ENCODE data around the gene USP16.

The USP16 gene

GRCh38 chr21:29082046-29082815, 57.8 kb downstream of the USP16 start:
- DNase-seq (ENCODE audit: low spot score) = no peak
- FAIRE-seq = peak; percentile 93

DNA sequence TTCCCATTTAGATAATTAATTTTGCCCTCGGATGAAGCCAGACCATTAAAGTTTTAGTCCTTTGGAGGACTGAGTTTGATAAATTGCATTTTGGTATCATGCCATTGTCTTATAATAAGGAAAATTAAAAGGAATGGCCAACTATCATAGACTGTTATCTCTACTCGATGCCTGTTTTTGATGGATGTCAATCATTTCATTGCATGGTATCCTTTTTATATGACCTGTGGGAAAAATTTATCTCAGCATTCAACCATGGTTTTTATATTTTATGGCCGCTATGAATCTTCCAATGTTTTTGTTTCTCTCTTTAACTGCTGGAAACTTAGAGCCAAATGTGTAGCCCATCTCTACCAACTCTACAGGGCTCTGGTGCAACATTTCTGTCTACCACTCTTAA, 58.8 kb downstream of the USP16 start:
- FAIRE-seq (no peak), DNase-seq (ENCODE audit: low spot score) (no peak)

DNA sequence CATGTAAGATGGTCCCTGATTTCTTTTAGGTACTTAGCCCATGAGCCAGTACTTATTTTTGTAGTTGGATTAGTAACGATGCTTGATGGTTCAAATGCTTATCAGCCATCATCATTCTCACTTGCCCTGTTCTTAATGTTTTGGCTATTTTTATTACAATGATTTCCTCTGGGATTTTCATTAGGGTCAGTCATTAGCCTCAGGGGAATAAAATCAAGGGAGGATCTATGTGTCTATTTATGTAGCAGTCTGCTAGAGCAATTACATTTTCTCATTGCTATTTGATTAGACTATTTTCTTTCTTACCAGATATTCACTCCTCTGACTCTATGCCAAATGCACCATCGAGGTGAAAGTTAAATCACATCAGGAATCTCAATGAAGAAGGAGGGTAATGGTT, 59.9 kb downstream of the USP16 start:
- no peak for DNase-seq (ENCODE audit: low spot score)
- no peak for FAIRE-seq

DNA sequence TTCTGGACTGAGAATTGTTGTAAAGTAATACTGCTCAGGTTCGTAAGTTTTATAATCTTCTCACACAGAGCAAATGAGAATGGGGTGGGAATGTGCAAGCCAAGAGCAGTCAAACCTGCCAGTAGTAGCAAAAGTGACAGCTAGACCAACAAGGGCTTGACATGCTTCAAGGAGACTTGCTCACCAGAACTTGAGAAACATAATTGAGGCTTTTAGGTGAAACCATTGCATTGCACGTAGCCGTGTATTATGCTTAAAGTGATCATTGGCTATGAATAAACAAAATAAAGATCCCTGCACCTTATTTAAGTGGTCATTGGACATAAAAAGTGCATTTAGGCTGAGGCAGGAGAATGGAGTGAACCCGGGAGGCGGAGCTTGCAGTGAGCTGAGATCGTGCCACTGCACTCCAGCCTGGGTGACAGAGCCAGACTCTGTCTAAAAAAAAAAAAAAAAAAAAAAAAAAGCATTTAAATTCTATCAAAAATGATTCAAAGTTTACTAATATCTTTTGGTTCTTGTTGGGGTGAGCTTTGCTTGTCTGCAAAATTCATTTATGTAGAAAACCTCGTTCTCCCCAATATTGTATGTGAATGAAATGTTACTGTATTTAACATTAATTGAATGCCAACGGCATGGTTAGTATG, 60.8 kb downstream of the USP16 start:
- DNase-seq (ENCODE audit: low spot score) (no peak), FAIRE-seq (no peak)

DNA sequence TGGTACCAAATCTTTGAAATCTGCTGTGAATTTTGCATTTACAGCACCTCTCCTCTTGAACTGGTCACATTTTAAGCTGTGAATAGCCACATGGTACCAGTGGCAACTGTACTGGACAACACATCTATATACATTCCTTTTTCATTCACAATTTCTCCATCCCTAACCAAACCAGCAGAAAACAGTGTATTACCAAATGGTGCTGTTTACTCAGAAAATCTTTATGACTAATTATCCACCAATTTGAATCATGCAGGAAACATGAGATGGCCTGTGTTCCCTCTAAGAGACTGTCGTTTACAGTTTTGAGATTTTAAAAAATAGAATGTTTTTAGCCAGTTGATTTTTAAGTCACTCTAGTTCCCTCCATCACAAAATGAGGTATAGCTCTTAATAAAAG, 66.6 kb downstream of the USP16 start:
- FAIRE-seq (no peak), DNase-seq (ENCODE audit: low spot score) (no peak)

DNA sequence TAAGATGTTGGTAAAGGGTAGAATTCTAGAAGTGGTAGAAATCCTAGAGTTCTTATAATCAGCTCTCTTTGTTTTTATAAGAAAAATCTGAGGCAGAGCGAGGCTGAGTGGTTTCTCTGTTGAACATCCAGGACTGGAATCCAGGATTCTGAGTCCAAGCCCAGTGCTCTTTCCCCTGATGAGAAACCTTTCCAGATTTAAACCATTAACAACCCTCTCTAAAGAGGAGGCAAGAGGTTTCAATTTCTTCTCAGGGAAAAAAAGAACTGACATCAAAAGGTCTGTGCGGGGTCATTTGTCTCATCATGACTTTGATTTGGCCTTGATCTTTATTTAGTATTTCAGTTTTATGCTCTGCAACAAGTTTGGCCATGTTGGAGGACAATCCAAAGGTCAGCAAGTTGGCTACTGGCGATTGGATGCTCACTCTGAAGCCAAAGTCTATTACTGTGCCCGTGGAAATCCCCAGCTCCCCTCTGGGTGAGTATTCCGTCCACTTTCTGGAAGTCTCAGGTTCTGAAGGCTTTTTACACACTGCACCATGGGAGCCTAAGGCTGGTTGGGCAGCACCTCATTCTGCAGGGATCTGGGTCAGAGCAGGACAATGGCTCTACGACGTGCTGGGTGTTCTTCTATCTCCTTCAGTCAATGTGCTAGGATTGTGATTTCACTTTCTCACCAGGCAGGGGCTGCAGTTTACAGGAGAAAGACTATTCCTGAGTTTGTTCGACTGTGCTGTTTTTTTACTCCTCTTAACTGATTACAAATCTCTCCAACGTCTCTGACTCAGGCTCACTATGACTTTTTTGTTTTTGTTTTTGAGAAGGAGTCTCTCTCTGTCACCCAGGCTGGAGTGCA, 67.9 kb downstream of the USP16 start:
- DNase-seq (ENCODE audit: low spot score) (no peak), FAIRE-seq (no peak)

GRCh38 chr21:29096218-29097015, 71.9 kb downstream of the USP16 start:
- no peak for DNase-seq (ENCODE audit: low spot score)
- no peak for FAIRE-seq

DNA sequence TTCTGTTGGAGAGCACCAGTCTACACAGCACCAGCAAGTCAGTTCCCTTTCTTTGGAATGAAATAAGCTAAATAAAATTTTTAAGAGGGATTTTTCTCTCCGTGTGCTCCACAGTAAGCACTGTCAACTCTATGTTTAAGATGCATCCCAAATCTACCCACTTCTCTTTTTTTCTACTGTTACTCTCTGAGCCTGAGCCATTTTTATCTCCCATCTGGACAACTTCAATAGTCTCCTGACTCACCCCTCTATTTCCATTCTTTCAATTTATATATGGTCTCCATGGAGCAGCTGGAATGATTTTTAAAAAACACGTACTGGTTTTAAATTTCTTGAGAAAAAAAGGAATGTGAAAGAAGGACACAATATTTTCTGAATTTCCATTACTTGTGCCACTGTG, 73.7 kb downstream of the USP16 start:
- DNase-seq (ENCODE audit: low spot score) = no peak
- FAIRE-seq = no peak

DNA sequence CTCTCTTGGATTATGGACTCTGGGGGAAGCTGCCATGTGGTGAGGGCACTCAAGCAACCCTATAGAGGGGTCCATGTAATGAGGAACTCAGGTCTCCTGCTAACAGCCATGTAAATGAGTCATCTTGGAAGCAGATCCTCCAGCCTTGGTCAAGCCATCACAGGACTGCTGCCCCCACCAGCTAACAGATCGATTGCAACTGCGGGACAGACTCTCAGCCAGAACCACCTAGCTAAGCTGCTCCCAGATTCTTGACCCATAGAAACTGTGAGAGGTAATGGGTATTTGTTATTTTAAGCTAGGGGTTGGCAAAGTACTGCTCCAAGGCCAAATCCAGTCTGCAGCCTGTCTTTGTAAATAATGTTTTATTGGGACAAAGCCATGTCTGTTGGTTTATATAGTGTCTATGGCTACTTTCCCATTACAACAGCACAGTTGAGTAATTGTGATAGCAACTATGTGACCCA, 78.4 kb downstream of the USP16 start:
- no peak for FAIRE-seq
- no peak for DNase-seq (ENCODE audit: low spot score)

Data from urothelium cell line (cell line).